DOHH2 (cell line): ENCODE results near the gene OR10H4.

Source experiments
- EZH2phosphoT487 ChIP-seq: fragments of 200-600 bp; sonication (generic); IDR thresholded peaks from 2 replicates; pipeline ENCODE4 v1.6.1; 2017; ENCODE audit warnings: borderline replicate concordance, mild to moderate bottlenecking, antibody characterized with exemption, low read length, moderate library complexity, mixed read lengths
- TF ChIP-seq, protein P1 (sequence below): fragments of 200-600 bp; sonication (generic); IDR thresholded peaks from one replicate; pipeline ENCODE4 v1.5.1; 2014; ENCODE audit warnings: antibody characterized with exemption, mild to moderate bottlenecking, low read depth, low read length; ENCODE audit not compliant: poor library complexity, severe bottlenecking

DNA sequence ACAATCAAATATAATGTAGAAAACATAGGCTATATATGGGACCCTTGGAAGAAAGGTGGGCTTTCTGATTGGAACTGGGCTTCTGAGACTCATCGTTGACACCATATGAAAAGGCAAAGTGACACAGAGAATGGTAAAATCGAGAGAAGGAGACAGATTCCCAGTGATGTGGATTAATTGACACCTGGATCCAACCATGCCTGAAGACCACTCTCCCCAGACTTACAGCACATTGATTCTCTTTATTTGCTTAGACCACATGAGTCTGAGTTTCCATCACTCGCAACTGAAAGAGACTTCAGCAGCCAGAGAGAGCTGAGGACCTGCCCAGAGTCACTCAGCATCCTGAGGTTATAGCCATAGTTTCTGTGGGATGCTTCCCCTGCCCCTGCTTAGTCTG lies 20.5 kb upstream of the OR10H4 start:
- TF ChIP-seq, protein P1, sequence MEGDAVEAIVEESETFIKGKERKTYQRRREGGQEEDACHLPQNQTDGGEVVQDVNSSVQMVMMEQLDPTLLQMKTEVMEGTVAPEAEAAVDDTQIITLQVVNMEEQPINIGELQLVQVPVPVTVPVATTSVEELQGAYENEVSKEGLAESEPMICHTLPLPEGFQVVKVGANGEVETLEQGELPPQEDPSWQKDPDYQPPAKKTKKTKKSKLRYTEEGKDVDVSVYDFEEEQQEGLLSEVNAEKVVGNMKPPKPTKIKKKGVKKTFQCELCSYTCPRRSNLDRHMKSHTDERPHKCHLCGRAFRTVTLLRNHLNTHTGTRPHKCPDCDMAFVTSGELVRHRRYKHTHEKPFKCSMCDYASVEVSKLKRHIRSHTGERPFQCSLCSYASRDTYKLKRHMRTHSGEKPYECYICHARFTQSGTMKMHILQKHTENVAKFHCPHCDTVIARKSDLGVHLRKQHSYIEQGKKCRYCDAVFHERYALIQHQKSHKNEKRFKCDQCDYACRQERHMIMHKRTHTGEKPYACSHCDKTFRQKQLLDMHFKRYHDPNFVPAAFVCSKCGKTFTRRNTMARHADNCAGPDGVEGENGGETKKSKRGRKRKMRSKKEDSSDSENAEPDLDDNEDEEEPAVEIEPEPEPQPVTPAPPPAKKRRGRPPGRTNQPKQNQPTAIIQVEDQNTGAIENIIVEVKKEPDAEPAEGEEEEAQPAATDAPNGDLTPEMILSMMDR = no peak
- no peak for TF ChIP-seq EZH2phosphoT487
